B cell (primary cell): ENCODE results near the gene LGI4.

Experiments
- CTCF ChIP-seq: fragments of 200-600 bp; IDR thresholded peaks from one replicate; pipeline ENCODE4 v1.8.0; 2022; ENCODE audit warnings: antibody characterized with exemption, mild to moderate bottlenecking
- EZH2 ChIP-seq: IDR thresholded peaks from 2 replicates; pipeline ENCODE4 v1.6.1; 2012; ENCODE audit warnings: borderline replicate concordance, low read depth, mild to moderate bottlenecking, moderate library complexity, low read length; ENCODE audit not compliant: insufficient read depth, poor library complexity, severe bottlenecking

DNA sequence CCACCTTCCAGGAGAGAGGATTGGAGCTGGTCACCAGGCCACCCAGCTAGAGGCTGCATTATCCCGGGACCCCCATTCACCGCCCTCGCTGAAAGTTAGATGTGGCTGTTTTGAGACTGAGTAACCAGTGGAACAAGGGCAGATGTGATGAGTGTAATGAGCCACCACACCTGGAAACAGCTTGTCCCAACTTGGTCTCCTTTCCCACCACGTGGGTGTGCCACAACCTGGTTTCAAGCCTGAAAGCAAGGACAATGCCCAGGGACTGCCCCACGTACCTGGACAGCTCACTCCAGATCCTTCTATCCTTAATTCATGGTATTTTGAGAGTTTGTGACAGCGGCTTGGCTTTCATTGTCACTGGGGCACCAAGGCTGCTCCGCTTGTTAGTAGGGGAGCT lies 7.0 kb downstream of the LGI4 start:
- TF ChIP-seq EZH2, result no peak
- no peak for TF ChIP-seq CTCF
